NCI-H1105 (cell line): ENCODE data around the gene CLSTN3.

Source experiments
- DNase-seq: peaks from one replicate; lab custom pipeline; 2025; lab: John Stamatoyannopoulos, UW

The CLSTN3 gene

DNA sequence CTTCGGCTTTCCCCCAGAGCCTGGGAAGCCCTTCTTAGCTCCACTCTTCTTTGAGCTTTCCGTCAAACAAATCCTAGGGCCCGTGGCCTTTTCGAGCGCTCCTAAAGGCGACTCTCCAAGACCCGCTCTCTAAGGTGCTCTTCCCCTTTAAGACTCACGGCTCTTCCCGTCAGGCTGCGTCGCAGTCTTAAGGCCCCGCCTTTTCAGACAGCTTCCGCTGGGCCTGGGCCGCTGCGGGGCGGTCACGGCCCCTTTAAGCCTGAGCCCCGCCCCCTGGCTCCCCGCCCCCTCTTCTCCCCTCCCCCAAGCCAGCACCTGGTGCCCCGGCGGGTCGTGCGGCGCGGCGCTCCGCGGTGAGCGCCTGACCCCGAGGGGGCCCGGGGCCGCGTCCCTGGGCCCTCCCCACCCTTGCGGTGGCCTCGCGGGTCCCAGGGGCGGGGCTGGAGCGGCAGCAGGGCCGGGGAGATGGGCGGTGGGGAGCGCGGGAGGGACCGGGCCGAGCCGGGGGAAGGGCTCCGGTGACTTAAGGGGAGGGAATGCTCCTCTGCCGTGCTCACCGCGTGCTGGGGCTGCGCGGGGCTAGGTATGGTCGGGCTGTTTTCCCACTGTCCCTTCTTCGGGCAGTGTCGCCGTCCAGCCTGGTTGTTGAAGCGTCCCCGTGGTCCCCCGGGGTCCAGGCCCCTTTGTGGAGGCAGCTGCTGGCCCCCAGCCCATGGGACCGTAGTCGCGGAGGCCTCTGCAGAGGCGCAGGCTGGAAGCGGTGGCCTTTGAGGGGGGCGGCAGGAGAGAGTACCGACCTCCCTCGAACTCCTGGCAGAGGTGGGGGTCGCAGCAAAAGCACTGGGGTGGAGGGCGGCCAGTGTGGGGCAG is 59.5 kb downstream of the CLSTN3 start, which contains the start of gene PEX5:
Gene PEX5 (plus strand): TSS at position 289 of the 870 bp plus-strand sequence. CDS start 692 bp downstream, outside the sequence.
- peak; percentile 92 for DNase-seq

DNA sequence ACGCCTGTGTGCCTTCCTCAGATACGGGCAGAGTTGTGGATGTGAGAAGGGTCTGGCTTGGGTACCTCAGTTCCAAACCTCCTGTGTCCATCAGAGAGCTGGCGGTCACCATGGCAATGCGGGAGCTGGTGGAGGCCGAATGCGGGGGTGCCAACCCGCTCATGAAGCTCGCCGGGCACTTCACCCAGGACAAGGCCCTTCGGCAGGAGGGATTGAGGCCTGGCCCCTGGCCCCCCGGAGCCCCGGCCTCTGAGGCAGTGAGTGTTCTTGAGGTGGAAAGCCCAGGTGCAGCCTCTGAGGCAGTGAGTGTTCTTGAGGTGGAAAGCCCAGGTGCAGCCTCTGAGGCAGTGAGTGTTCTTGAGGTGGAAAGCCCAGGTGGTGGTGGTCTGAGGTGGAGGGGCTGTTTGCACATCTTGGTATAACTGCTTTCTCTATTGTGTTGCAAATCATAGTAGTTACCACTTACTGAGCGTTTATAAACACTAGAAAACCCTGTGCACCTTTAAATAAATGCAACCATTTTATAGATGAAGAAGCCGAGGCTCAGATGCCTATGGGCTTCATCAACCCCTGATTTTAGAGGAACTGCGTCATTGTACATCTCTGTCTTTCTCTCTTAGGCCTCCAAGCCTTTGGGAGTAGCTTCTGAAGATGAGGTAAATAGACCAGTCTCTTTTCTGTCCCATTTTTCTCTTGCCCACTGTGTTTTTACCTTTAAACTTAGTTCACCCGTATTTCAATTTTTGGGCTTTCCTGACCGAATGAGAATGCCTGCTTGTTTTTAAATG is 60.3 kb downstream of the CLSTN3 start:
- DNase-seq: peak; percentile 21

DNA sequence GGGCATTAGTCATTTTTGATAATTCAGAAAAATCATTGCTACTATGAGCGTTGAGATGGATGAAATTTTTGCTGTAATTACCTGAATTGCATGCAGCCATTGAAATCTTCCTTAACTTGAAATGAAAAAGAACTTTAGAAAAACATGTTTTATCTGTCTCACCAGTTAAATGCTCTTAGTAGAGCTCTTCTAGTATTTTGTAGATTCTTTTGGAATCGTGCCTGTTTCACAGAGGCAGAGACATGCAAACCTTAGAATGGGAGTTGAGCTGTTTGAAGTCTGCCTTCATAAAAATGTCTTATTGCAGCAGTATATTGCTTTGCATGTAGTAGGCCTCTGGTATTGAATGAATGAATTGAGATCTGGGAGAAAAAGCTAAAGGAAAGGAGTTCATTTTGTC is 63.5 kb downstream of the CLSTN3 start:
- DNase-seq: no peak

DNA sequence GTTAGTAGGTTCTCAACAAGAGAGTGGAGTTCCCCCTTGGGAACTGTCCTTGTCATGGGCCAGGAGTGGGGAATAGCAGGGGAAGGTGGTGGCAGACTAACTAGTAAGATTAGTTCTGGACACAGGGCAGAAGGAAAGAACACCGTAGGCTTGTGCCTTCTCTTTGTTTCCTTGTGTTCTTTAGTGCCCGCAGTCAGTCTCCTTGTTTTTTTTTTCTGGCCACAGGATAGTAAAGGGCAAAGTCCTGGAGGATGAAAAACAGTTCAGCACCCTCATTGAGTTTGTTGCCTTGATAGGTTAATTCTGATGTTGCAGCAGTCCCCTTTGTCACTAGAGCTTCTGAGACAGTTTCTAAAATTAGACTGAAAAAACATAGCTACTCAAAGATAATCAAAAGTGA is 67.7 kb downstream of the CLSTN3 start:
- no peak for DNase-seq

DNA sequence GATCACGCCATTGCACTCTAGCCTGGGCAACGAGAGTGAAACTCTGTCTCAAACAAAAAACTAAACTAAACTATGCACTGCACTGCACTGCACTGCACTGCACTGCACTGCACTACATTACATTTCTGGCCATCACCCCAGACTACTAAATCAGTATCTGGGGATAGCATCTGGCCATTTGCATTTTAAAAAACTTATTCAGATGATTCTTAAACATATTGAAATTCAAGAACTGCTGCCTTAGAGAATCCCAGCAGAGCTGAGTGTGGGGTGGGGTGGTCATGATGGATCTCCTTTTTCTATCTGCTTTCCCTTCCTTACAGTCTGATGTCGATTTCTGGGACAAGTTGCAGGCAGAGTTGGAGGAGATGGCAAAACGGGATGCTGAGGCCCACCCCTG is 72.9 kb downstream of the CLSTN3 start:
- no peak for DNase-seq

- DNase-seq: no peak
Observed at GRCh38 chr12:7205091-7205490, 74.9 kb downstream of the CLSTN3 start.

GRCh38 chr12:7206691-7207090 is 76.5 kb downstream of the CLSTN3 start:
- DNase-seq: no peak

- peak; percentile 46 for DNase-seq
Observed at GRCh38 chr12:7207866-7208625, 77.9 kb downstream of the CLSTN3 start.
